SK-N-SH (cell line): Measurements from ENCODE around the gene KAT6B. TPM values are rescaled to one million over a fixed set of nuclear protein-coding genes. Genes with fewer than 3 reads are reported as not detected.

Experiments used
- CTCF ChIA-PET: fragments of 300-600, 350-600 bp; formaldehyde crosslinking; extraction: SDS; loops from one replicate; lab custom pipeline; 2021; lab: Yijun Ruan, JAX
- POLR2A ChIA-PET: fragments of 350-600 bp; sonication (Branson Sonifier 250); formaldehyde crosslinking; extraction: SDS; loops from one replicate; lab custom pipeline; 2020; ENCODE audit warnings: antibody characterized with exemption, inconsistent platforms; lab: Yijun Ruan, JAX
- DNase-seq: peaks from one replicate; pipeline ENCODE4 v3.0.0; 2012
- H2AFZ ChIP-seq: fragments of 200-600 bp; sonication (generic); 2 replicates; pipeline ENCODE4 v1.8.1; 2016; ENCODE audit warnings: antibody characterized with exemption, mild to moderate bottlenecking, low read depth
- H3F3A ChIP-seq: fragments of 200-600 bp; sonication (generic); replicated peaks from 2 replicates; pipeline ENCODE3; 2016; ENCODE audit warnings: antibody characterized with exemption, mild to moderate bottlenecking; ENCODE audit not compliant: insufficient read depth
- H3K27ac ChIP-seq, 2 experiments: fragments of 200-500 bp in 1 of 2; fragments of 200-600 bp in 1 of 2; sonication (Bioruptor generic) in 1 of 2; sonication (generic), shearing (Covaris generic) in 1 of 2; 2 replicates each; pipeline versions ENCODE4 v1.5.1 to v1.6.1; 2014 to 2016; ENCODE audit warnings: low read depth in 2 of 2, inconsistent platforms in 1 of 2, low read length in 1 of 2, mild to moderate bottlenecking in 1 of 2, mixed read lengths in 1 of 2
- H3K27me3 ChIP-seq: fragments of 200-600 bp; sonication (generic), shearing (Covaris generic); 2 replicates; pipeline ENCODE4 v1.6.1; 2016; ENCODE audit warnings: mixed run types; ENCODE audit not compliant: insufficient read depth
- H3K36me3 ChIP-seq, 2 experiments: fragments of 200-500 bp in 1 of 2; fragments of 200-600 bp in 1 of 2; sonication (Bioruptor generic) in 1 of 2; sonication (generic) in 1 of 2; replicated peaks in 1 of 2; 2 replicates each; pipeline versions ENCODE3 to v1.5.1; 2014 to 2016; ENCODE audit warnings: low read length in 1 of 2, mild to moderate bottlenecking in 1 of 2; ENCODE audit not compliant: insufficient read depth in 2 of 2, control insufficient read depth in 1 of 2
- H3K4me1 ChIP-seq, 2 experiments: fragments of 200-500 bp in 1 of 2; fragments of 200-600 bp in 1 of 2; sonication (Bioruptor generic) in 1 of 2; sonication (generic), shearing (Covaris generic) in 1 of 2; 2 replicates each; pipeline versions ENCODE4 v1.5.1 to v1.6.1; 2014 to 2016; ENCODE audit warnings: low read depth in 1 of 2, low read length in 1 of 2, mixed run types in 1 of 2; ENCODE audit not compliant: insufficient read depth in 2 of 2, control insufficient read depth in 1 of 2
- H3K4me2 ChIP-seq: fragments of 200-600 bp; sonication (generic), shearing (Covaris generic); 2 replicates; pipeline ENCODE4 v1.6.1; 2017; ENCODE audit warnings: mixed run types
- H3K4me3 ChIP-seq, 2 experiments: fragments of 200-500 bp in 1 of 2; fragments of 200-600 bp in 1 of 2; sonication (Bioruptor generic) in 1 of 2; sonication (generic), shearing (Covaris generic) in 1 of 2; 2 replicates each; pipeline versions ENCODE4 v1.5.1 to v1.8.1; 2014 to 2016; ENCODE audit warnings: low read depth in 2 of 2, inconsistent platforms in 1 of 2, low read length in 1 of 2, mild to moderate bottlenecking in 1 of 2, mixed read lengths in 1 of 2, moderate library complexity in 1 of 2
- H3K79me2 ChIP-seq: fragments of 200-600 bp; sonication (generic); 2 replicates; pipeline ENCODE4 v1.8.1; 2017; ENCODE audit warnings: mild to moderate bottlenecking; ENCODE audit not compliant: insufficient read depth
- H3K9ac ChIP-seq: fragments of 200-600 bp; sonication (generic); 2 replicates; pipeline ENCODE4 v1.6.1; 2017; ENCODE audit warnings: mixed run types
- H3K9me2 ChIP-seq: fragments of 200-600 bp; sonication (generic); 2 replicates; pipeline ENCODE4 v1.6.1; 2017; ENCODE audit warnings: mixed run types
- H3K9me3 ChIP-seq: fragments of 200-600 bp; sonication (generic); 2 replicates; pipeline ENCODE4 v1.6.1; 2017; ENCODE audit warnings: mixed run types, mild to moderate bottlenecking, moderate library complexity
- H4K20me1 ChIP-seq: fragments of 200-600 bp; sonication (generic); 2 replicates; pipeline ENCODE4 v1.6.1; 2017; ENCODE audit warnings: mild to moderate bottlenecking, mixed run types; ENCODE audit not compliant: insufficient read depth
- CHD2 ChIP-seq: fragments of 150-350 bp; IDR thresholded peaks from 2 replicates; pipeline ENCODE4 v1.6.1; 2018; ENCODE audit warnings: low read length; ENCODE audit not compliant: partially characterized antibody
- FOXJ3 ChIP-seq: sonication (generic); formaldehyde crosslinking; IDR thresholded peaks from 2 replicates; pipeline ENCODE4 v1.5.1; 2020; ENCODE audit warnings: mild to moderate bottlenecking, missing genetic modification reagents
- FOXM1 ChIP-seq: IDR thresholded peaks from 2 replicates; pipeline ENCODE4 v1.4.0; 2012; ENCODE audit warnings: low read depth, mild to moderate bottlenecking
- JUND ChIP-seq: IDR thresholded peaks from 2 replicates; pipeline ENCODE4 v1.4.0; 2012
- MAX ChIP-seq: IDR thresholded peaks from 2 replicates; pipeline ENCODE4 v1.4.0; 2012; ENCODE audit warnings: low read depth
- MXI1 ChIP-seq: IDR thresholded peaks from 2 replicates; pipeline ENCODE4 v1.6.1; 2012; ENCODE audit warnings: mild to moderate bottlenecking, low read depth, low read length, improper control_type of control experiment
- NFIC ChIP-seq: IDR thresholded peaks from 2 replicates; pipeline ENCODE4 v1.4.0; 2012; ENCODE audit warnings: borderline replicate concordance
- PBX3 ChIP-seq: IDR thresholded peaks from 2 replicates; pipeline ENCODE4; 2012
- POLR2AphosphoS5 ChIP-seq: IDR thresholded peaks from 2 replicates; pipeline ENCODE4 v1.6.1; 2012; ENCODE audit warnings: low read depth, low read length
- RAD21 ChIP-seq: IDR thresholded peaks from 2 replicates; pipeline ENCODE4 v1.6.1; 2012; ENCODE audit warnings: mild to moderate bottlenecking, low read length
- REST ChIP-seq: IDR thresholded peaks from 2 replicates; pipeline ENCODE4 v1.6.1; 2012; ENCODE audit warnings: mild to moderate bottlenecking, low read depth, low read length, moderate library complexity
- RFX5 ChIP-seq: IDR thresholded peaks from 2 replicates; pipeline ENCODE4 v1.6.1; 2012; ENCODE audit warnings: mild to moderate bottlenecking, improper control_type of control experiment, low read length
- RXRA ChIP-seq: IDR thresholded peaks from 2 replicates; pipeline ENCODE4 v1.4.0; 2012; ENCODE audit warnings: low read depth, mild to moderate bottlenecking, borderline replicate concordance
- SMC3 ChIP-seq: IDR thresholded peaks from 2 replicates; pipeline ENCODE4 v1.6.1; 2012; ENCODE audit warnings: low read depth, low read length, improper control_type of control experiment
- TAF1 ChIP-seq: IDR thresholded peaks from 2 replicates; pipeline ENCODE4 v1.6.1; 2012; ENCODE audit warnings: low read depth, mild to moderate bottlenecking, low read length, moderate library complexity, borderline replicate concordance
- TCF12 ChIP-seq: IDR thresholded peaks from 2 replicates; pipeline ENCODE4 v1.4.0; 2012
- USF1 ChIP-seq: IDR thresholded peaks from 2 replicates; pipeline ENCODE4 v1.4.0; 2012; ENCODE audit warnings: low read depth, borderline replicate concordance
- USF2 ChIP-seq: fragments of 150-350 bp; IDR thresholded peaks from 2 replicates; pipeline ENCODE4 v1.6.1; 2017; ENCODE audit warnings: antibody characterized with exemption, low read length, low read depth, borderline replicate concordance
- WGBS: methylation state at CpG from one replicate; pipeline ENCODE4 v1.1.6; 2017; ENCODE audit warnings: low lambda C conversion rate; 5-methylcytosine and 5-hydroxymethylcytosine counted together
- polyA plus RNA-seq, 3 experiments: library from polyadenylated mRNA; depleted of rRNA; stranded (reverse); fragments of >200 nt; gene quantifications; 2 replicates each; pipeline ENCODE4 v1.2.3, GENCODE V29; 2012

KAT6B gene
- polyA plus RNA-seq, 1 of the 3 experiments (the other 2 are of a cell fraction), result 4.3 TPM

- Histone ChIP-seq H3K4me2 (no peak overlapping the region), H3K36me3 (no peaks in the 10 kb centered on the region), H3K27me3 (no peaks in the 10 kb centered on the region), H3K9ac (no peak overlapping the region), H3F3A (no peaks in the 10 kb centered on the region), H2AFZ (no peak overlapping the region), H3K79me2 (no peaks in the 10 kb centered on the region), H3K9me2 (no peaks in the 10 kb centered on the region), H3K9me3 (no peaks in the 10 kb centered on the region), H3K4me1 (peaks cover 0 to 3% of the 10 kb centered on the region in 2 experiments; a peak in 1 of 4 replicates), H3K4me3 (no peak overlapping the region), H3K27ac (no peak overlapping the region), H4K20me1 (no peaks in the 10 kb centered on the region)
- WGBS, result 86% methylated on average over 6 of the region's 6 CpGs
- CTCF ChIA-PET, result interaction anchor here (0.8 kb wide), 1 partner anchor 832 kb away, joined by 3 read pairs; no protein-coding TSS in a partner anchor
- TF ChIP-seq CHD2 (no peak), TCF12 (no peak), RAD21 (no peak), USF1 (no peak), SMC3 (no peak), NFIC (no peak), REST (no peak), PBX3 (no peak), MXI1 (no peak), MAX (no peak)
- POLR2A ChIA-PET, result no interaction called here
- DNase-seq, result no peak
Measured at GRCh38 chr10:75076348-75076747, 249.9 kb downstream of the KAT6B start.

GRCh38 chr10:75079436-75080083, 253.2 kb downstream of the KAT6B start:
- Histone ChIP-seq H3K4me2 (no peak overlapping the region), H3K36me3 (no peaks in the 10 kb centered on the region), H4K20me1 (no peaks in the 10 kb centered on the region), H3K9ac (no peak overlapping the region), H3K4me3 (no peak overlapping the region), H3K9me2 (no peaks in the 10 kb centered on the region), H3K27ac (no peak overlapping the region), H3K27me3 (no peaks in the 10 kb centered on the region), H3F3A (no peaks in the 10 kb centered on the region), H2AFZ (no peak overlapping the region), H3K4me1 (peaks cover 0 to 6% of the 10 kb centered on the region in 2 experiments; a peak in 1 of 4 replicates), H3K9me3 (no peaks in the 10 kb centered on the region), H3K79me2 (no peaks in the 10 kb centered on the region)
- ChIA-PET POLR2A (no interaction called here), CTCF (interaction anchor here (0.6 kb wide), 1 partner anchor 972 kb away, joined by 3 read pairs; no protein-coding TSS in a partner anchor)
- TF ChIP-seq PBX3, result no peak
- TF ChIP-seq RXRA, result no peak
- no peak for TF ChIP-seq RAD21
- TF ChIP-seq USF2, result no peak
- TF ChIP-seq RFX5, result no peak
- no peak for TF ChIP-seq TCF12
- no peak for TF ChIP-seq FOXJ3 (CRISPR knock-in tag)
- no peak for TF ChIP-seq JUND
- no peak for TF ChIP-seq POLR2AphosphoS5
- no peak for TF ChIP-seq TAF1
- no peak for TF ChIP-seq SMC3
- no peak for TF ChIP-seq MAX
- no peak for TF ChIP-seq FOXM1
- DNase-seq, result no peak
- WGBS, result 92% methylated on average over 8 of the region's 9 CpGs
